HG03159 (cell line): ENCODE results near the gene EIF2B5.

Experiments used
- ATAC-seq: cut with Tn5 transposase; IDR thresholded peaks from one replicate; pipeline ENCODE4 v1.9.1; 2021; ENCODE audit warnings: mild to moderate bottlenecking, moderate library complexity; ENCODE audit not compliant: unreplicated experiment

The EIF2B5 gene

GRCh38 chr3:184192889-184193288 lies 57.7 kb downstream of the EIF2B5 start:
- no peak for ATAC-seq

DNA sequence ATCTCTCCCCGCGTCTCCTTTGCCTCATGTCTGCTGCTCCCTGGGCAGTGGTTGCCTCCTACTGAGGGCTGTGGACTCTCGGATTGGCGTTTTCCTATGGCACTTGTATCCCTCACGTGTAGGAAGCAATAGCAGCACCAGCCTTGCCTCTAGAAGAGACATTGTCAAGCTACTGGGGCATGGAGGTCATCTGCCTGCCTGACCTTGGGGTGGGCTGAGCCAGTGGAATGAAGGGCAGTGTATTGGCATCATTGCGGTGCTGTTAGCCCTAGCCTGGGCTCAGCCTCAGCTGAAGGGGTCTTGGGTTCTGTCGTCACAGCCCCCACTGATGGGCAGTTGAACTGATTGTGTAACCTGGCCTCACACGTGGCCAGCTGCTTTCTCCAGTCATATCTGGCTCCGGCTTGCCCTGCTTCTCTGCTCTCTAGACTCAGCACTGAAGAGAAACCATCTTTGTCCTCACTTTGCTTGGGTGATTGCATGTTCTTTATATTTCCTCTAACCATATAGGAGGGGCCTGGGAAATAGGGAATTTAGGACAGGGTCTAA lies 58.9 kb downstream of the EIF2B5 start:
- ATAC-seq: no peak
